GM18526 (cell line): ENCODE data around the gene FOXJ3.

Source experiments
- POLR2A ChIP-seq: IDR thresholded peaks from 3 replicates; pipeline ENCODE4 v1.6.1; 2011; ENCODE audit not compliant: insufficient read length; ENCODE audit errors: extremely low read depth

FOXJ3 gene

GRCh38 chr1:42206164-42206563 lies 128.9 kb downstream of the FOXJ3 start:
- TF ChIP-seq POLR2A, result no peak

DNA sequence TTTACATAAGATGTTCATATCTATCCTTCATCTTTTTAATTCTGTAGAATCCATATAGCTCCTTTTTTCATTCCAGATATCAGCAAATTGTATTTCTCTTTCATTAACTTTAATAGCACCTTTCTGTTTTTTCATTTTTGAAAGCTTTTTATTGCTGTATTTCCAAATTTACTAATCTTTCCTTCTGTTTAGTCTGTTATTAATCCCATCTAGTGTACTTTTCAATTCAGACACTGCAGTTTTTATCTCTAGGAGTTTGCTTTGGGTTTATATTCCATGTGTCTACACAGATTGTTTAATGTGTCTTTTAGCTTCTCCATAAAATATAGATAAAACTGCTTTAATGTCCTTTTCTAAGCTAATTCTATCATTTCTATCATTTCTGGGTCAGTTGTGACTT lies 133.0 kb downstream of the FOXJ3 start:
- TF ChIP-seq POLR2A, result no peak

DNA sequence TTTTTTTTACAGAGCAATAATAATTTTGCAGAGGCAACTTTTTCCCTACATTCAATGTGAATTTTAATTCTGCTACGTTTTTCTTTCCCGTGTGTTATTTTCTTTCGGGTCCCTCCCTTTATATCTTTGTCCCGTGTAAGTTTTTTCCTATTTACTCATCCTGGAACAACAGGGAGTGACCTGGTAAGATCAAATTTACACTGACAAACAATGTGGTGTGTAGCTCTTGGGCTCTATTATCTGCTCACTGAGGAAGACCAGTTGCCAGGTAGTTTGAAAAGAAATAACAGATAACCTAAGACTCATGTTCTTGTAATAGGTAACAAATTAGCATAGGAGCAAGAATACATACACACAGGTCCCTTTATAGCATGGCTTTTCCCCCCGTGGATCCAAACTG lies 136.8 kb downstream of the FOXJ3 start:
- no peak for TF ChIP-seq POLR2A

- TF ChIP-seq POLR2A, result no peak
Measured at GRCh38 chr1:42195841-42196240, 139.2 kb downstream of the FOXJ3 start.

DNA sequence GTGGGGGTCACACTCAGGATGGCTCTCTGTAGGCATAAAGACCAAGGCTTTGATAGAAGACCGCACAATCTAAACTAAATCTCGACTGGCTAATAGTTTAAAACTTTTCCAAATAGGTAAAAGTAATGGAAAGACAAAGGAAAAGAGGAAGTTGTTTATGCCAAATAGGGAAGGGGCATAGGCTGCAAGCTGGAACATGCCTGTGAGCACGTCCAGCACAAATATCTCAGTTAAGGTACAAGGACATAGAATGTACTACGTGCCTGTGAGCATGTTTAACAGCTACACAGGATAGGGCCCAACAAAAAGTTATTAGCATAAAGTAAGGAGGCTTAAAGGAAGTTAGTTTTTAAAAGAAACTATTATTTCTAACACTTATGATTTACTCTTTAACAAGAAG lies 142.9 kb downstream of the FOXJ3 start:
- no peak for TF ChIP-seq POLR2A

- no peak for TF ChIP-seq POLR2A
Measured at GRCh38 chr1:42191319-42191718, 143.7 kb downstream of the FOXJ3 start.

DNA sequence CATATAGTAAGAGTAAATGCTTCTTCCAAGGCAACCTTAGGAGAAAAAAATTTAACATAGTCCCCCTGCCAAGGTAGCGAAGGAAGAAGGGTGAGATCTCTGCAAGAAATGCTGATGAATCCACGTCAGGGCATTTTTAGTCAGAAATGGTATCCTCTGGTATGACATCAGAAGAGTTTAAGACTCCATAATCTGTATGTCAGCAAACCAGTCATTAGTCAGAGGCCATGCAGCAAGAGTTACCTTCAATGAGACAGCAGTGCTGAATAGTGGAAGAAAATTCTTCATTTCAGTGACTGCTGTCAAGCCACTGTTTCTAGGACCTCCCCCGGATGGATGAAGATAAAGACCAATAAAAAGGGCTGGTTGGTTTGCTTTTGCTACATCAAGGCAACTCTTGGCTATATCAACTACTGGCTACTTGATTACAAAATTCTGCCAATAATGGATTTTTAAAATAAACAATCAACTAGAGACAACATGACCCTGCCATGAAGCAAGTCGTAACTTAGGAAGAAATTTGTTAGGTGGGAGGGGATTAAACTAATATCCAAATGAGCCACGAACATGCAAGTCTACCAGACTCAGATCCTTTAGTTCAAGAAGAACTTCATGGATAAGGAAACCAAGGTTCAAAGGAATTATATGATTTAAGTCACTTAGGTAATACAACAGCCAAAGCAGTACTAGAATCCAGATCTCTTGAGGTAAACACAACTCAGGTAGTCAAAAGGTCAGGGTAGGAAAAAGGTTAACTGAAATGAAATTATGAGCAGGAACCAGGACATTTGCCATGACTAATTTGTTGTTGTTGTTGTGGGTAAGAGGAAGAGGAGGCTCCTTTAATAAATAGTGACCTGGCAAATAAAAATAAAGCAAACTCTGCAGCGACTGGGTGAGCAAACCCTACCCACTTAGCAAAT lies 144.8 kb downstream of the FOXJ3 start:
- no peak for TF ChIP-seq POLR2A

DNA sequence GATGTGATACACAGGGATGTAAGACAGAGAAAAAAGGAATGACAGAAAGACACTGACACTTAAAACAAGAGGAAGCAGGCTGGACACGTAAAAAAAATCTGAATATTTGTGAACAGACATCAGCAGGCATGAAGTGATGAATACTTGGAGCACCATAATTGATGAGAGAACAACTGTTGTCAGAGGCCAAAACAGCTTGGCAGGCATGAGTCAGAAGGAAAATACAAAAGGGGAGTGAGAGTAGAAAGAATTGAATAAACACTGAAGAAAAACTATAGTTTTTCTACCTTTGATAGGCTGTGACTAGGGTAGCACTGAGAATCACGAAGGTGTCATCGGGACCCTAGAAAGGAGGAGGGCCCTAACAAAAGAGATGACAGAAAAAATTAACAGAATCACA lies 148.9 kb downstream of the FOXJ3 start:
- no peak for TF ChIP-seq POLR2A

DNA sequence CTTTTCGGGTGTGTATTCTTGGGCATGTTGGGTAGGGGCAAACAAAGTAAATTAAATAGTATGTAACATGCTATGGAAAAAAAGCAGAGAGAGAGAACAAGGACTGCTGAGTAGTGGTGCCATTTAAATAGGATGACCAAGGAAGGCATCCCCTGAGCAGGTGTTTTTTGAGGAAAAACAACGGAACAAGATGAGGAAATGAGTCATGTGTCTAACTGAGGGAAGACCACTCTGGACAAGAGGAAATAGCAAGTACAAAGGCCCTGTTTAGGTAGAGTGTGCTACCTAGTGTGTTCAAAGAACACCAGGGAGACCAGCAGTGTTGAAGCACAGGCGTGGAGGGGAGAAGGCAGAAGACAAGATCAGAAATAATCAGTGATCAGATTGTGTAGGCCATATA lies 150.4 kb downstream of the FOXJ3 start:
- TF ChIP-seq POLR2A, result no peak

DNA sequence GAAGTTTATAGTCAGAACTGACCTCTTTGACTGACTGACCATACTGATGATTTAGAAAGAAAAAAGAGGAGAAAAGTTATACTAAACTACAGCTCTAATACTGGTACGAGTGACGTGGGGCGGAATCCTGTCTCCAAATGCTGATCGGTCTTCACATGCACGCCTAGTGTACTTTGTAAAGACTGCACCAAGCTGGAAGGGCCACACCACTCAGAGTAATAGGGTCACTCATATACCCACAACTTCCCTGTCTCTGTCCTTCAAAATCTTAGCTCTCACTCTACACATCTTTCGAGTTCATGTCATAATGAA lies 151.1 kb downstream of the FOXJ3 start:
- TF ChIP-seq POLR2A, result no peak

DNA sequence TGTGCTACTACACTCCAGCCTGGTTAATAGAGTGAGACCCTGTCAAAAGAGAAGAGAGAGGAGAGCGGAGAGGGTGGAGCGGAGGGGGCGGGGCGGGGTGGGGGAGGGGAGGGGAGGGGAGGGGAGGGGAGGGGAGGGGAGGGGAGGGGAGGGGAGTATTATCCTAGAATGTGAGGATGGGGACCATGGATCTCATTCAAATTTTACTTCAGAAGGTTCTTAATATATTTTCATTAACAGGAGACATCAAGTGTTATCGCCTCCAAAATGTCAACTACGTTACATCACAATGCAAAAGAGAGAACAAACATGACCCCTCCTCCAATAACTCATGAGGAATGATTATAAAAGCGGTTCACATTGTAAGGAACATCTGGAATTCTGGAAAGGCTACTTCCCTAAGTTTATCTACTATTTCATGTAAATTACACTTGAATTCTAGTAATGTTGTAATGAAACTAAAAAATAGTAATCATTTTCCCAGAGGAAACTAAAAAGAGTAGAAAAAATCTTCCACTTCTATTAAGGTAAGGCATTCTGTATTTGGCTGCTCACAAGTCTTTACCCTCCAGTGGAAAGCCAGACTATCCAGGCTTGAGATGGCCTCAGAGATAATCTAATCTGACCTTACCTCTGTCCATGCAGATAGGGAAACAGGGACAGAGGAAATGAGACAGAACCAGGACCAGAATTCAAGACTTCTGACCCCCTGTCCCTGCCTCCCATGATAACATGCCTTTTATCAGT lies 151.7 kb downstream of the FOXJ3 start:
- TF ChIP-seq POLR2A, result no peak

- TF ChIP-seq POLR2A, result no peak
Measured at GRCh38 chr1:42181687-42182086, 153.3 kb downstream of the FOXJ3 start.

DNA sequence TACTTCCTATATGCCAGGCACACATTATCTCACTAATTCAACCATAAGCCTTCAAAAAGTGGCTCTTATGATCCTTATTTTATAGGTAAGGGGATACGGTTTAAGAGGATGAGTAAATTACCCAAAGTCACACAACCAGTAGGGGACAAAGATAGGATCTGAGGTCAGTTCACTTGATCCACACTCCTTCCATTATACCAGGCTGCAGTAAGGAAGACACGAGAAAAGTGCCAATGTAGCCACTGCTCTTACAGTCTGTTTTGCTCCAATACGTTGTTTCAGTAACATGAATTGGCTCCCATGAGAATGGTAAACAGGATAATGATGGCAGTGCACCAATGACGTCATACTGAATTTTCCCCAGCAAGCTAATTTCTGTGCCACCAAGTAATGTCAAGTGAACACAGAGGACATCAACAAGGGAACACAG lies 155.1 kb downstream of the FOXJ3 start:
- TF ChIP-seq POLR2A, result no peak

- TF ChIP-seq POLR2A, result no peak
Measured at GRCh38 chr1:42179275-42179674, 155.8 kb downstream of the FOXJ3 start.

DNA sequence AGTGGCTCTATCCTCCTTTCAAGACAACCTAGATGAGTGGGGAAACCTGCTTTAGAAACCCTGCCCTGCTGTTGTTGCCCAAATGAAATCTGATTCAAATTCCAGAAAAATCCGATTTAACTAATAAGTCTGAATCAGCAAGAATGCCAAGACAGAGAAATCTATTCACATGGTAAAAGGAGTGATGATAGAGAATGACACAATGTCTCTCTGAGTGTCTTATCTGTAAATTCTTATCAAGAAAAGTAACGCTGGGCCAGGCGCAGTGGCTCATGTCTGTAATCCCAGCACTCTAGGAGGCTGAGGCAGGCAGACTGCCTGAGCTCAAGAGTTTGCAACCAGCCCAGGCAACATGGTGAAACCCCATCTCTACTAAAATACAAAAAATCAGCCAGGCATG lies 156.8 kb downstream of the FOXJ3 start:
- TF ChIP-seq POLR2A, result no peak

DNA sequence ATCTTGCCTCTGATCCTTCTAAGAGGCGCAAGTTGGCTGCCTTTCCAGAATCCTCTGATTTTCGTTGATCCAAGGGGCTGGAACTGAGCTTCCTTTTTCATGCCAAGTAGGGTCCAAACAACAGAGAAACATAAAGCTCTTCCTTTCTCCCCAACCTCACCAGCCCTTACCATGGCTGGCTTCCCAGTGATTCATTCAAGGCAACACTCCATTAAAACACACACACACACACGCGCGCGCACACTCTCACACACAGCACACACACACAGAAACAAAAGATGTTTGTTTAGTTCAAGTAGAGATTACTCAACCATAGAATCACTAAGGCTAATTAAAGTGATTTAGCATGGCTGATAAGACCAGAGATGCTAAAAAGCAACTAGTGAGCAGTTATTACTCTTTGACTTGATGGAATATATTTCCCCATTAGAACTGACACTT lies 157.5 kb downstream of the FOXJ3 start:
- TF ChIP-seq POLR2A, result no peak
